Measurements from ENCODE around the gene ZEB1.

- TF ChIP-seq EZH2 (IDR thresholded peaks at IDR 0.05; ENCODE audit: low read depth) (no peak), CTCF (conservative IDR thresholded peaks at IDR 0.05) (no peak)
These were observed 45.2 kb upstream of the ZEB1 start for GRCh38 chr10:31273789-31274188.

Data from PC-9 (cell line).